ENCODE results near the gene STX12.
A peak's percentile ranks its signal among the peaks of the same experiment; 100 is the strongest.

Gene STX12

GRCh38 chr1:27772932-27773825, at the start of gene STX12 (continued):
- TF ChIP-seq, protein P1, sequence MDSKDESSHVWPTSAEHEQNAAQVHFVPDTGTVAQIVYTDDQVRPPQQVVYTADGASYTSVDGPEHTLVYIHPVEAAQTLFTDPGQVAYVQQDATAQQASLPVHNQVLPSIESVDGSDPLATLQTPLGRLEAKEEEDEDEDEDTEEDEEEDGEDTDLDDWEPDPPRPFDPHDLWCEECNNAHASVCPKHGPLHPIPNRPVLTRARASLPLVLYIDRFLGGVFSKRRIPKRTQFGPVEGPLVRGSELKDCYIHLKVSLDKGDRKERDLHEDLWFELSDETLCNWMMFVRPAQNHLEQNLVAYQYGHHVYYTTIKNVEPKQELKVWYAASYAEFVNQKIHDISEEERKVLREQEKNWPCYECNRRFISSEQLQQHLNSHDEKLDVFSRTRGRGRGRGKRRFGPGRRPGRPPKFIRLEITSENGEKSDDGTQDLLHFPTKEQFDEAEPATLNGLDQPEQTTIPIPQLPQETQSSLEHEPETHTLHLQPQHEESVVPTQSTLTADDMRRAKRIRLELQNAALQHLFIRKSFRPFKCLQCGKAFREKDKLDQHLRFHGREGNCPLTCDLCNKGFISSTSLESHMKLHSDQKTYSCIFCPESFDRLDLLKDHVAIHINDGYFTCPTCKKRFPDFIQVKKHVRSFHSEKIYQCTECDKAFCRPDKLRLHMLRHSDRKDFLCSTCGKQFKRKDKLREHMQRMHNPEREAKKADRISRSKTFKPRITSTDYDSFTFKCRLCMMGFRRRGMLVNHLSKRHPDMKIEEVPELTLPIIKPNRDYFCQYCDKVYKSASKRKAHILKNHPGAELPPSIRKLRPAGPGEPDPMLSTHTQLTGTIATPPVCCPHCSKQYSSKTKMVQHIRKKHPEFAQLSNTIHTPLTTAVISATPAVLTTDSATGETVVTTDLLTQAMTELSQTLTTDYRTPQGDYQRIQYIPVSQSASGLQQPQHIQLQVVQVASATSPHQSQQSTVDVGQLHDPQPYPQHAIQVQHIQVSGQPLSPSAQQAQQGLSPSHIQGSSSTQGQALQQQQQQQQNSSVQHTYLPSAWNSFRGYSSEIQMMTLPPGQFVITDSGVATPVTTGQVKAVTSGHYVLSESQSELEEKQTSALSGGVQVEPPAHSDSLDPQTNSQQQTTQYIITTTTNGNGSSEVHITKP (tag by site-specific recombination; IDR thresholded peaks at IDR 0.05), result peak; percentile 83
- TF ChIP-seq ZNF248 (tag by site-specific recombination; IDR thresholded peaks at IDR 0.05) (no peak), ZNF239 (tag by site-specific recombination; IDR thresholded peaks at IDR 0.05) (no peak), ZFHX2 (tag by site-specific recombination; conservative IDR thresholded peaks at IDR 0.05) (peak; percentile 44; the same call in 1 of the 2 replicates), WT1 (tag by site-specific recombination; IDR thresholded peaks at IDR 0.05) (peak; percentile 25; the same call in 1 of the 2 replicates), SETDB1 (IDR thresholded peaks at IDR 0.05; ENCODE audit: insufficient read length, low read length) (no peak), ZNF501 (tag by site-specific recombination; IDR thresholded peaks at IDR 0.05) (peak; percentile 64; the same call in 1 of the 2 replicates), ZFP69B (tag by site-specific recombination; IDR thresholded peaks at IDR 0.05) (peak; percentile 16; the same call in 1 of the 2 replicates)

GRCh38 chr1:27724961-27725373, 48.1 kb upstream of the STX12 start:
- H3K36me3 ChIP-seq (ENCODE audit: control insufficient read depth in 2 of 2, insufficient read depth in 1 of 2, low read length in 2 of 2), result peaks cover 11% of the 10 kb centered on the region in 2 experiments; a peak in 2 of 3 replicates
- H3K27ac ChIP-seq (ENCODE audit: extremely low read depth, low read depth, low read length), result peak overlapping the region; percentile 39
- ChIA-PET CTCF (interaction anchor here (0.6 to 2.1 kb wide), 17 partner anchors 10 to 691 kb away, joined by 3 to 20 read pairs (median 4); partner anchors contain the start of genes IFI6 and STX12), POLR2A (interaction anchor here (0.6 to 1.8 kb wide), 18 partner anchors 10 to 857 kb away, joined by 3 to 73 read pairs (median 4); partner anchors contain the start of genes AHDC1, IFI6, PPP1R8 and STX12)
- H3K4me1 ChIP-seq (ENCODE audit: control insufficient read depth, insufficient read depth, low read length), result peaks cover 7% of the 10 kb centered on the region
- no peaks in the 10 kb centered on the region for H3K9me3 ChIP-seq (ENCODE audit: control insufficient read depth, insufficient read depth, low read depth, low read length)
- no peak for TF ChIP-seq ZNF211 (tag by site-specific recombination; IDR thresholded peaks at IDR 0.05; ENCODE audit: low read depth)
- TF ChIP-seq ZNF48 (tag by site-specific recombination; IDR thresholded peaks at IDR 0.05), result no peak
- peak; percentile 25; the same call in 1 of the 2 replicates for TF ChIP-seq ZBTB11 (tag by site-specific recombination; conservative IDR thresholded peaks at IDR 0.05; ENCODE audit: low read depth)
- no peak for TF ChIP-seq BCL11A (tag by site-specific recombination; IDR thresholded peaks at IDR 0.05; ENCODE audit: low read depth)
- no peak for TF ChIP-seq ZNF341 (tag by site-specific recombination; IDR thresholded peaks at IDR 0.05; ENCODE audit: low read depth)
- no peak for TF ChIP-seq BCL11B (tag by site-specific recombination; IDR thresholded peaks at IDR 0.05; ENCODE audit: low read depth)
- peak; percentile 29; the same call in 1 of the 2 replicates for TF ChIP-seq KLF9 (tag by site-specific recombination; IDR thresholded peaks at IDR 0.05; ENCODE audit: low read depth)
- no peak for TF ChIP-seq GLIS2 (tag by site-specific recombination; IDR thresholded peaks at IDR 0.05)
- peak; percentile 87 for TF ChIP-seq SCRT2 (tag by site-specific recombination; IDR thresholded peaks at IDR 0.05)
- H3K4me3 ChIP-seq (ENCODE audit: low read depth, low read length), result no peak overlapping the region

Measured in HEK293 (cell line).